Transverse colon (tissue), 4 donors: ENCODE data around the gene RIOX2. TPM values are rescaled to one million over a fixed set of nuclear protein-coding genes. Genes with fewer than 3 reads are reported as not detected.
"Not testable (repeated sequence)": the region's sequence is repeated elsewhere in the genome, so short reads cannot be mapped to it uniquely, and the experiment has no call there.

Experiments used
- DNase-seq: peaks from one replicate; pipeline ENCODE4 v3.0.0-alpha.2; 2019
- H3K27ac ChIP-seq, 4 donors: fragments of 200-600 bp; sonication (generic); 2 replicates each; pipeline ENCODE4 v1.5.1; 2016 to 2018; ENCODE audit warnings: inconsistent platforms in 4 of 4
- H3K27me3 ChIP-seq: fragments of 200-600 bp; sonication (generic); 2 replicates; pipeline ENCODE4 v1.5.1; 2017; ENCODE audit warnings: inconsistent platforms
- H3K36me3 ChIP-seq, 4 donors: fragments of 200-600 bp; sonication (generic); 2 replicates each; pipeline ENCODE4 v1.5.1; 2017 to 2019; ENCODE audit warnings: inconsistent platforms in 4 of 4
- H3K4me1 ChIP-seq, 4 donors: fragments of 200-600 bp; sonication (generic); 2 replicates each; pipeline ENCODE4 v1.5.1; 2017 to 2020; ENCODE audit warnings: inconsistent platforms in 4 of 4
- H3K4me3 ChIP-seq, 4 donors: fragments of 200-600 bp; sonication (generic); 1 replicate in 1 of 4; 2 replicates in 3 of 4; pipeline versions ENCODE4 v1.5.1 to v1.6.1; 2017 to 2019; ENCODE audit warnings: inconsistent platforms in 4 of 4
- H3K9me3 ChIP-seq, 2 donors: fragments of 200-600 bp; sonication (generic); 2 replicates each; pipeline ENCODE4 v1.5.1; 2017 to 2019; ENCODE audit warnings: inconsistent platforms in 2 of 2
- CTCF ChIP-seq, 5 experiments: fragments of 200-600 bp in 3 of 5; fragments of 450-650 bp in 2 of 5; sonication (generic) in 3 of 5; IDR thresholded peaks; 1 replicate in 2 of 5; 2 replicates in 3 of 5; pipeline ENCODE4 v1.5.1; 2016 to 2017; ENCODE audit warnings: antibody characterized with exemption in 5 of 5, inconsistent platforms in 3 of 5, mild to moderate bottlenecking in 2 of 5, moderate library complexity in 1 of 5
- EP300 ChIP-seq: sonication (generic); formaldehyde crosslinking; IDR thresholded peaks from one replicate; pipeline ENCODE4 v1.6.1; 2017; ENCODE audit warnings: antibody characterized with exemption, low read depth
- POLR2A ChIP-seq: fragments of 450-650 bp; IDR thresholded peaks from one replicate; pipeline ENCODE4 v1.6.1; 2016; ENCODE audit warnings: antibody characterized with exemption, mild to moderate bottlenecking, moderate library complexity
- POLR2AphosphoS5 ChIP-seq, 3 donors: sonication (generic); formaldehyde crosslinking; IDR thresholded peaks; one replicate each; pipeline ENCODE4 v1.6.1; 2016; ENCODE audit warnings: antibody characterized with exemption in 3 of 3
- WGBS, 2 donors: methylation state at CpG; one replicate each; pipeline ENCODE4 v1.1.5; 2018; ENCODE audit warnings: low coverage in 1 of 2; 5-methylcytosine and 5-hydroxymethylcytosine counted together
- in situ Hi-C, 4 donors: fragments of 200-750 bp; cut with MboI; loops; one replicate each; pipeline versions ENCODE4 v1.15.0 to v1.15.1; 2017; ENCODE audit warnings: low sequenced_read_pairs in 3 of 4, low pct_ligation_motif_present in 1 of 4, low pct_unique_long_range_greater_than_20kb in 1 of 4
- intact Hi-C: fragments of 100-400 bp; cut with DNase I; formaldehyde crosslinking; loops from one replicate; pipeline ENCODE4 v1.15.1; 2023; ENCODE audit warnings: low total_unique reads
- total RNA-seq, 4 donors: library from RNA; depleted of rRNA; stranded (reverse); fragments of >200 nt; gene quantifications; one replicate each; pipeline ENCODE4 v1.1.0, GENCODE V29; 2016

Gene RIOX2
- total RNA-seq, 4 donors from 2014 or later: 7.5 to 20.5 (median 13.3) TPM

DNA sequence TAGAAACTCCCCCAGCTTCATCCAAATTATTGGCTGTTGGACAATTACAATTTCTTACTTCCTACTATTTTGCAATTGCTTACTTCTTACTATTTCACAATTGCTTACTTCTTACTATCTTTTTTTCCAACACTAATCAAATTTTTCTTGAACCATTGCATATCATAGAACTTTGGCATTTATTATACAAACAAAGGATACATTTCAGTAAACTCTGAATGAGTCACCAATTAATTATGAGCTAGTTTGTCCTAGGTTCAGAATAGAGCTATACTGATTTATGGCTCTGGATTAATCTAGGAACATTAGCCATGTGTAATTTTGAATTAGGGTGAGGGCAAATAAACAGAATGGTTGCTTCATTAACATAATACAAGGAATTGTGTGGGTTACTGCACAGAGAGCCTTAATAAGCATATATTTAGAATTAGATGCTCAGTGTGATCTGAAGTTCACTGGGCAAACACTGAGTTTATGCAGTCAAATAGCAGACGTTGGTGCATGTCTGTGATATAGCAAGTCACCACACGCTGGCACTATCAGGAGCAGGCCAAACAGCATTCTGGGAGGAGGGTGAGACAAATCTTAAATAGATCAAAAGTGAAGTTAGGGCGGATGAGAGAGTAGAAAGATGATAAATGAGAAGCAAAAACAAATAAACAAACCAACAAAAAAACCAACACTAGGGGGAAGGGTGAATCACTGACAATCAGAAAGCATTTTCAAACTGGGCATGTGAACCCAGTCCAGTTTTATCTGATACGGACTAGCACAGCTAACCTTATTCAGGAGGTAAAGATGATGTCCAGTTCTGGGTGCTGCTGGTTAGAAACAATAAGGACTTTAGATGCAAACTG, 41.4 kb upstream of the RIOX2 start:
- 45 to 66% methylated on average over 4 of the region's 4 CpGs for WGBS, 2 donors
- in situ Hi-C loops: no loop called here

DNA sequence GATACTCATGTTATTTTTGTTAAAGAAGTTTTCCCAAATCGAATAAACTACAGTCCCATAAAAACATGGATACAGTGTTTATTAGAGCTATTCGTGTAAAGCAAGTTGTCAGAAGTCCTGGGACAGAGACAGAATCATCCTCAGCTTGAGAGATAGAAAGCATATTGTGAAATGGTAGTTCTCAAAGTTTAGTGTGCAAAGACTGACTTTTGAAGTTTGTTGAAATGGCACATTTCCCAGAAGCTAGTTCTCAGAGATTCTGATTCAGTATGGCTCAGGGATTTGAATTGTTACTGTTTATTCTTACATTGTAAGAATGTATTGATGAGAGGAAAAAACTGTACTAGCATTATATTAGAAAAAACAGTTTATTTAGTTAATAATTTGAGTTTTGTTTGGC, 40.7 kb upstream of the RIOX2 start:
- in situ Hi-C loops: no loop called here
- Histone ChIP-seq H3K4me3 (no peak overlapping the region), H3K27me3 (no peaks in the 10 kb centered on the region), H3K36me3 (no peaks in the 10 kb centered on the region), H3K27ac (peak overlapping the region; percentile 7 to 38 (median 18)), H3K9me3 (no peaks in the 10 kb centered on the region), H3K4me1 (peaks cover 4 to 7% (median 4%) of the 10 kb centered on the region in 4 donors)
- intact Hi-C loops: no loop called here
- no peak for TF ChIP-seq CTCF (IDR thresholded peaks at IDR 0.05)
- no peak for TF ChIP-seq POLR2AphosphoS5 (IDR thresholded peaks at IDR 0.05)
- TF ChIP-seq POLR2A: no peak
- no peak for TF ChIP-seq EP300
- DNase-seq: no peak
- 44 to 62% methylated on average over 2 of the region's 2 CpGs for WGBS, 2 donors

More for the DNA sequence above, 41.4 kb upstream of the RIOX2 start:
- peaks cover 4 to 7% (median 4%) of the 10 kb centered on the region in 4 donors for H3K4me1 ChIP-seq
- H3K27ac ChIP-seq: peak overlapping the region; percentile 7 to 51 (median 26)
- no peaks in the 10 kb centered on the region for H3K9me3 ChIP-seq
- no peaks in the 10 kb centered on the region for H3K36me3 ChIP-seq
- no peaks in the 10 kb centered on the region for H3K27me3 ChIP-seq
- no peak for DNase-seq
- no peak for TF ChIP-seq CTCF (IDR thresholded peaks at IDR 0.05)
- TF ChIP-seq POLR2AphosphoS5 (IDR thresholded peaks at IDR 0.05): peak in 1 of 3 donors; percentile 59
- intact Hi-C loops: no loop called here
- H3K4me3 ChIP-seq: no peak overlapping the region

GRCh38 chr3:98010883-98011449, 38.7 kb upstream of the RIOX2 start:
- in situ Hi-C loops, intact Hi-C loops, H3K27me3 ChIP-seq, H3K9me3 ChIP-seq, H3K36me3 ChIP-seq, H3K4me3 ChIP-seq, DNase-seq, H3K27ac ChIP-seq, H3K4me1 ChIP-seq: not testable (repeated sequence)
- 80 to 91% methylated on average over 1 to 4 of the region's 4 CpGs for WGBS, 2 donors

DNA sequence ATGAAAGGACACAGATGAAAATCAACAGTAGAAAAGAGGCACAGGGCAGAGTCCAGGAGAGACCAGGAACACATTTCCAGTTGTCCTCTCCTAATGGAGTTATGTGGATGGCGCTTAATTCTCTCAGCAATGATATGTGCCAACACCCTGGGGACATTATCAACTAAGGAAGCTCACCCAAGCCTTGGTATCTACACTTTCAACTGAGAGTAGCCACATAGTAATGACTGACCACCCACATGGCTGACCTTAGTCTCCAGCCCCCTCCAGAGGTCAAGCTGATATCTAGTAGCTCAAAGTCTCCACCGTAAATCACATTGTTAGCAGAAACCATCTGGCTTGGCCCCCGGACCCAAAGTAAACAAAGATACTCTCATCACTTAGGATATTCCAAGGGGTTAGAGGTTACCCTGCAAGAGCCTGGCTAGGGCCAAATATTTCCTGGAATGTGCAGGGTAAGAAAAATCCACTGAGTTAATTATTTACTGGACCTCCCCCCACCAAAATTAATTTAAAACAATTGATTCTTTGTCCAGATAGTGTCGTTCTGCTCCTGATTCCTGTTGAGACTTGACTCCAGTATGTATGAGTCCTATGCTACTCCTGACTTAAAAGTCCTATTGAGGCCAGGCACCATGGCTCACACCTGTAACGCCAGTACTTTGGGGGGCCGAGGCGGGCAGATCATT, 38.1 kb upstream of the RIOX2 start:
- in situ Hi-C loops: no loop called here
- TF ChIP-seq POLR2A (no peak), CTCF (IDR thresholded peaks at IDR 0.05) (no peak), EP300 (no peak), POLR2AphosphoS5 (IDR thresholded peaks at IDR 0.05) (no peak)
- intact Hi-C loops: no loop called here

More for the DNA sequence above, 38.1 kb upstream of the RIOX2 start:
- Histone ChIP-seq H3K27me3 (no peaks in the 10 kb centered on the region), H3K4me1 (peaks cover 4 to 7% (median 4%) of the 10 kb centered on the region in 4 donors), H3K4me3 (no peak overlapping the region), H3K36me3 (no peaks in the 10 kb centered on the region), H3K9me3 (no peaks in the 10 kb centered on the region), H3K27ac (no peak overlapping the region)
- 57 to 78% methylated on average over 4 to 7 of the region's 7 CpGs for WGBS, 2 donors
- DNase-seq: no peak
